Breast epithelium (tissue), 4 donors: ENCODE measurements around the gene CDH13. TPM values are rescaled to one million over a fixed set of nuclear protein-coding genes. Genes with fewer than 3 reads are reported as not detected.
A peak's percentile ranks its signal among the peaks of the same experiment; 100 is the strongest.

Source experiments
- DNase-seq, 2 donors: peaks; one replicate each; pipeline ENCODE4 v3.0.0-alpha.2; 2019; ENCODE audit warnings: low spot score in 2 of 2
- H3K27ac ChIP-seq, 2 donors: fragments of 200-600 bp; sonication (generic) in 1 of 2; one replicate each; pipeline ENCODE4 v1.5.1; 2016 to 2019; ENCODE audit warnings: mild to moderate bottlenecking in 1 of 2
- H3K27me3 ChIP-seq, 2 donors: fragments of 200-600 bp; sonication (generic) in 1 of 2; one replicate each; pipeline versions ENCODE4 v1.5.1 to v1.6.0; 2017 to 2019; ENCODE audit warnings: control low read depth in 1 of 2, mild to moderate bottlenecking in 1 of 2
- H3K36me3 ChIP-seq: fragments of 200-600 bp; one replicate; pipeline ENCODE4 v1.5.1; 2019
- H3K4me1 ChIP-seq, 2 donors: fragments of 200-600 bp; sonication (generic); one replicate each; pipeline ENCODE4 v1.5.1; 2016 to 2019; ENCODE audit warnings: control low read depth in 1 of 2
- H3K4me3 ChIP-seq, 3 donors: fragments of 200-600 bp; sonication (generic); 1 replicate in 2 of 3; 2 replicates in 1 of 3; pipeline ENCODE4 v1.5.1; 2016 to 2019; ENCODE audit warnings: mild to moderate bottlenecking in 3 of 3, moderate library complexity in 2 of 3
- H3K9me3 ChIP-seq, 2 donors: fragments of 200-600 bp; sonication (generic) in 1 of 2; one replicate each; pipeline ENCODE4 v1.5.1; 2016 to 2019; ENCODE audit warnings: control low read depth in 1 of 2
- POLR2A ChIP-seq: fragments of 450-650 bp; IDR thresholded peaks from one replicate; pipeline ENCODE4 v1.6.1; 2016; ENCODE audit warnings: antibody characterized with exemption, mild to moderate bottlenecking, moderate library complexity
- POLR2AphosphoS5 ChIP-seq, 3 donors: sonication (generic); formaldehyde crosslinking; IDR thresholded peaks; one replicate each; pipeline ENCODE4 v1.6.1; 2017; ENCODE audit warnings: antibody characterized with exemption in 3 of 3
- intact Hi-C: fragments of 100-400 bp; cut with DNase I; formaldehyde crosslinking; loops from one replicate; pipeline ENCODE4 v1.15.1; 2023; ENCODE audit warnings: low total_unique reads
- total RNA-seq, 3 donors: library from RNA; depleted of rRNA; stranded (reverse); fragments of >200 nt; gene quantifications; one replicate each; pipeline ENCODE4 v1.1.0, GENCODE V29; 2016
- TF ChIP-seq, protein P1 (sequence below), 3 donors: fragments of 450-650 bp; IDR thresholded peaks; one replicate each; pipeline ENCODE4 v1.5.1; 2016 to 2017; ENCODE audit warnings: antibody characterized with exemption in 3 of 3, mild to moderate bottlenecking in 3 of 3, moderate library complexity in 3 of 3

The CDH13 gene
- total RNA-seq, 3 donors from 2014 or later = 6.0 to 13.1 (median 11.5) TPM

DNA sequence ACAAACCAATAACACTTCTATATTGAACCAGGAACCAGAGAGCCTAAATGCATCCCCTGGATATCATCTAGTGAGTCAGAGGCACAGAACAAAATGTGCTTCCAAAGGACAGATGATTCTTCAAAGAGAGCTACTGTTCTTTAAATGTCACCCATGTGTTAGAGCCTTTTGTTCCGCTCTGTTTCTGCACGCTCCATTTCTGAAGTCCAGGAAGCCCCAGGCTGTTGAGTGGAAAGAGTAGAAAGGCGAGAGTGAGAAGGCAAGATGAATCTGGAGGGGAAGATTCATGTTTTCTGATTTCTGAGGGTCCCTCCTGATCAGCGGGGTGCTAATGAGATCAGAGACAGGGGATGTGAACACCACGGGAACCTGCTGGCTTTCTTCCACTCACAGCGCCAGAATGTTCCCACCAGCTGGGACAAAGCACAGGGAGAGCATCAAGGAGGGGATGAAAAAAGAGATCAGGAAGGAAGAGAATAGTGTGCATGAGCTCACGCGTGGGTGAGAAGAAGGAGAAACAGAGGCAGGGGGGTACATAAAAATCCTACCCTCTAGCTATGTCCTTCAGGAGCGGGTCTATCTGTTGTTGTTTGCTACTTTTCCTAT, 621.1 kb downstream of the CDH13 start:
- Histone ChIP-seq H3K36me3 (no peaks in the 10 kb centered on the region), H3K4me1 (no peaks in the 10 kb centered on the region), H3K27me3 (peaks cover 0 to 11% of the 10 kb centered on the region in 2 donors), H3K27ac (peak overlapping the region in 1 of 2 donors; percentile 15), H3K4me3 (no peak overlapping the region), H3K9me3 (no peaks in the 10 kb centered on the region)
- no peak for DNase-seq
- intact Hi-C loops = no loop called here
- TF ChIP-seq, protein P1, sequence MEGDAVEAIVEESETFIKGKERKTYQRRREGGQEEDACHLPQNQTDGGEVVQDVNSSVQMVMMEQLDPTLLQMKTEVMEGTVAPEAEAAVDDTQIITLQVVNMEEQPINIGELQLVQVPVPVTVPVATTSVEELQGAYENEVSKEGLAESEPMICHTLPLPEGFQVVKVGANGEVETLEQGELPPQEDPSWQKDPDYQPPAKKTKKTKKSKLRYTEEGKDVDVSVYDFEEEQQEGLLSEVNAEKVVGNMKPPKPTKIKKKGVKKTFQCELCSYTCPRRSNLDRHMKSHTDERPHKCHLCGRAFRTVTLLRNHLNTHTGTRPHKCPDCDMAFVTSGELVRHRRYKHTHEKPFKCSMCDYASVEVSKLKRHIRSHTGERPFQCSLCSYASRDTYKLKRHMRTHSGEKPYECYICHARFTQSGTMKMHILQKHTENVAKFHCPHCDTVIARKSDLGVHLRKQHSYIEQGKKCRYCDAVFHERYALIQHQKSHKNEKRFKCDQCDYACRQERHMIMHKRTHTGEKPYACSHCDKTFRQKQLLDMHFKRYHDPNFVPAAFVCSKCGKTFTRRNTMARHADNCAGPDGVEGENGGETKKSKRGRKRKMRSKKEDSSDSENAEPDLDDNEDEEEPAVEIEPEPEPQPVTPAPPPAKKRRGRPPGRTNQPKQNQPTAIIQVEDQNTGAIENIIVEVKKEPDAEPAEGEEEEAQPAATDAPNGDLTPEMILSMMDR (IDR thresholded peaks at IDR 0.05) = no peak
- TF ChIP-seq POLR2A (no peak), POLR2AphosphoS5 (IDR thresholded peaks at IDR 0.05) (no peak)

DNA sequence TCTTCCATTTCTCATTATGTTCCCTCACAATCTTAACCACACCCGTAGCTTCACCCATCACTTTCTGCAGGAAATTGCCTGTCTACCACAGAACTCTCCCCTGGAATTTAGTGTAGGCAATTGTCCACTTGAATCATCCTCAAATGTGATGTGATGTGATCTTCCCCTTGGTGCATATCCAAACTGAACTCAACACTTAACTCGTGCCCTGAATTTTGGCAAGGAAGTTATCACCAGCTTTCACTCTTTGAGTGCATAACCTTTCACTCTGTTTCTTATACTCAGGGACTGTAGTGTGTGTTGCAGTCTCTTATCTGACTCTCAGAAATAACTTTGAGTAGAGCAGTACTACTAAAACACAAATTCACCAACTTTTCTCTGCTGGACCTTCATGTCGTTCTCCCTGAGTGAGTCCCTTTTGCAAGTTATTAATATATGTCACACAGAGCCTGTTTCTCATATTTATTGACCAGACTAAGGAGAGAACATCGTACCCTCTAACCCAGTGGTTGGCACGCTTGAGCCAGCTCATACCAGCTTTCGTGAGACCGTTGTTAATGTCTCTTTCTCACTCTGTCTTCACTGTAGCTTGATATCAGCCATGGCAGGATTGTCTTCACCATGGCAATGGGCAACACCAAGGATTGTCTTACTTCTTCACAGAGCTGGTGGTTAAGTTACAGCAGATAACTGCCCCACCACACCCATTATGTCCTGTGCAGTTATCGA, 622.1 kb downstream of the CDH13 start:
- H3K9me3 ChIP-seq = no peaks in the 10 kb centered on the region
- no peaks in the 10 kb centered on the region for H3K4me1 ChIP-seq
- H3K36me3 ChIP-seq = no peaks in the 10 kb centered on the region
- no peak overlapping the region for H3K27ac ChIP-seq
- intact Hi-C loops = no loop called here
- TF ChIP-seq POLR2AphosphoS5 (IDR thresholded peaks at IDR 0.05) (no peak), POLR2A (no peak)
- TF ChIP-seq, protein P1 (IDR thresholded peaks at IDR 0.05) = no peak
- H3K27me3 ChIP-seq = peaks cover 0 to 12% of the 10 kb centered on the region in 2 donors
- no peak overlapping the region for H3K4me3 ChIP-seq
- DNase-seq = no peak

DNA sequence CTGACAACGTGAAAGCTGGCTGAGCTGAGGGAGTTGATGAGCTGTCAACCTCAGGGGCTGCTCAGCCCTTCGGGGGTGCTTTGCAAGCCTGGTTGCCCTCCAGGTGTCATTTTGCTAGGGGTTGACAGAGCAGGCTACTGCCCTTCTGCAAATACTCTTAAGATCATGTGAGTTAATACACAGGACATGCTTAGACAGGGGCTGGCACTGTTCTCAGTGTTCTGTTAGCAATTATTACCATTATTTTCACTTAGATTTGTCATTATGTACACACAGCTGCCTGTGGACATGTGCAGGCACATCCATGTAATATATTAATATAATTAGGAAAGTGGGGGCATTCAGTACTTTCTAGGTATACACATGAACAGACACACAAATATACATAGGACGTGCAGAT, 626.8 kb downstream of the CDH13 start:
- H3K4me3 ChIP-seq = no peak overlapping the region
- TF ChIP-seq POLR2AphosphoS5 (IDR thresholded peaks at IDR 0.05) = no peak
- TF ChIP-seq, protein P1 (IDR thresholded peaks at IDR 0.05) = no peak
- no peak for TF ChIP-seq POLR2A
- no peaks in the 10 kb centered on the region for H3K36me3 ChIP-seq
- H3K27ac ChIP-seq = no peak overlapping the region
- H3K27me3 ChIP-seq = peaks cover 0 to 5% of the 10 kb centered on the region in 2 donors
- DNase-seq = no peak
- H3K9me3 ChIP-seq = no peaks in the 10 kb centered on the region
- H3K4me1 ChIP-seq = no peaks in the 10 kb centered on the region
- intact Hi-C loops = no loop called here

DNA sequence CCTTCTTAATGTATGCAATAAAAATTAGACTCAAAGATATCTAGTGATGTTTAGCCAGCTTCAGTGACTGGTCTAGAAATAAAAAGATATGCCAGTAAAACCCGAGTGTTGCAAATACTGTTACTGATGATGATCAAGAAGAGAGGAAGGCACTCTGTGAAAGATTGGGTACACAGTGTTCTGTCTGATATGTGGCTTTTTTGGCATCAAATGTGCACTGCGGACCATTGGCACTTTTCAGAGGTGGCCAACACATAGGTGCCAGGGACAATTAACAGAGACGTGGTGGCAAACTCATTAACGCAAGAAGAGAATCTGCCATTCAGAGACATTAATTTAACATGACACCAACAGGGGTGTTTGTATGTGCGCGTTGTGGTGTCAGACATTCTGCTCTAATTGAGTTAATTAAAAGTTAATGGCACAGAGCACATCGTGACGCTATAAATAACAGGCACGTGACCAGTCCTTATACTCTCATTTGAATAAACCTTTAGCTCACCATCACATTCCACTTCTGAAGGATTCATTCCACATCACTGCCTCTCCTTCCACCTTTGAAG, 631.7 kb downstream of the CDH13 start:
- H3K27ac ChIP-seq = no peak overlapping the region
- H3K4me3 ChIP-seq = no peak overlapping the region
- no peak for DNase-seq
- H3K27me3 ChIP-seq = peaks cover 0 to 5% of the 10 kb centered on the region in 2 donors
- TF ChIP-seq, protein P1 (IDR thresholded peaks at IDR 0.05) = no peak
- TF ChIP-seq POLR2AphosphoS5 (IDR thresholded peaks at IDR 0.05) = no peak
- TF ChIP-seq POLR2A = no peak
- H3K4me1 ChIP-seq = no peaks in the 10 kb centered on the region
- H3K36me3 ChIP-seq = no peaks in the 10 kb centered on the region
- intact Hi-C loops = no loop called here
- no peaks in the 10 kb centered on the region for H3K9me3 ChIP-seq
